HepG2 (cell line): Measurements from ENCODE around the gene GLIS2. TPM values are rescaled to one million over a fixed set of nuclear protein-coding genes. Genes with fewer than 3 reads are reported as not detected.
A peak's percentile ranks its signal among the peaks of the same experiment; 100 is the strongest.

Experiments used
- ATRX ChIP-seq: sonication (generic); formaldehyde crosslinking; IDR thresholded peaks from 2 replicates; pipeline ENCODE4 v1.4.0; 2020; ENCODE audit warnings: missing genetic modification reagents, borderline replicate concordance
- LCORL ChIP-seq, 2 experiments: fragments of 450-650 bp in 1 of 2; sonication (generic) in 1 of 2; formaldehyde crosslinking in 1 of 2; IDR thresholded peaks; 2 replicates each; pipeline versions ENCODE4 v1.5.0 to v1.6.1; 2017 to 2020; ENCODE audit warnings: antibody characterized with exemption in 1 of 2, missing genetic modification reagents in 1 of 2
- SP140L ChIP-seq: sonication (generic); formaldehyde crosslinking; IDR thresholded peaks from 2 replicates; pipeline ENCODE4 v1.4.0; 2020; ENCODE audit warnings: missing genetic modification reagents, borderline replicate concordance
- TAF15 ChIP-seq: fragments of 200-400 bp; formaldehyde crosslinking; IDR thresholded peaks from one replicate; pipeline ENCODE4 v1.6.1; 2018; ENCODE audit warnings: mild to moderate bottlenecking, low read depth, low read length; ENCODE audit not compliant: poor library complexity, severe bottlenecking
- ZMYM3 ChIP-seq: sonication (generic); formaldehyde crosslinking; IDR thresholded peaks from 2 replicates; pipeline ENCODE4 v1.5.1; 2020; ENCODE audit warnings: mild to moderate bottlenecking, missing genetic modification reagents
- ZNF749 ChIP-seq: sonication (generic); formaldehyde crosslinking; IDR thresholded peaks from 2 replicates; pipeline ENCODE4 v1.8.0; 2022; ENCODE audit warnings: mild to moderate bottlenecking, missing genetic modification reagents, moderate library complexity, borderline replicate concordance
- polyA plus RNA-seq, 8 experiments: library from polyadenylated mRNA; depleted of rRNA in 3 of 8; stranded (reverse) in 7 of 8; unstranded in 1 of 8; fragments of >200 nt; fragmentation: Illumina TruSeq in 4 of 8; extraction: Trizol in 4 of 8; gene quantifications; 2 replicates each; pipeline versions ENCODE4 v1.2.1 to v1.2.3, GENCODE V29; 2011 to 2016; ENCODE audit warnings: low read depth in 4 of 8, missing spikeins in 1 of 8, mixed read lengths in 1 of 8; ENCODE audit not compliant: insufficient read depth in 1 of 8
- total RNA-seq, 5 experiments: library from RNA; depleted of rRNA; stranded (reverse); fragments of >200 nt; fragmentation: Illumina TruSeq; extraction: Trizol; gene quantifications; 2 replicates each; pipeline ENCODE4 v1.2.3, GENCODE V29; 2016; ENCODE audit warnings: low read depth in 1 of 5
- TF ChIP-seq, protein P1 (sequence below): sonication (generic); formaldehyde crosslinking; IDR thresholded peaks from 2 replicates; pipeline ENCODE4 v1.4.0; 2020; ENCODE audit warnings: missing genetic modification reagents
- TF ChIP-seq, protein P2 (sequence below): sonication (generic); formaldehyde crosslinking; IDR thresholded peaks from 2 replicates; pipeline ENCODE4 v1.5.0; 2020; ENCODE audit warnings: mild to moderate bottlenecking, missing genetic modification reagents, borderline replicate concordance

Gene GLIS2
- total and polyA plus RNA-seq, 2 of the 13 experiments (the other 11 are each of a cell fraction or from before 2014, with no cell fraction given): 0.28 to 0.29 TPM

DNA sequence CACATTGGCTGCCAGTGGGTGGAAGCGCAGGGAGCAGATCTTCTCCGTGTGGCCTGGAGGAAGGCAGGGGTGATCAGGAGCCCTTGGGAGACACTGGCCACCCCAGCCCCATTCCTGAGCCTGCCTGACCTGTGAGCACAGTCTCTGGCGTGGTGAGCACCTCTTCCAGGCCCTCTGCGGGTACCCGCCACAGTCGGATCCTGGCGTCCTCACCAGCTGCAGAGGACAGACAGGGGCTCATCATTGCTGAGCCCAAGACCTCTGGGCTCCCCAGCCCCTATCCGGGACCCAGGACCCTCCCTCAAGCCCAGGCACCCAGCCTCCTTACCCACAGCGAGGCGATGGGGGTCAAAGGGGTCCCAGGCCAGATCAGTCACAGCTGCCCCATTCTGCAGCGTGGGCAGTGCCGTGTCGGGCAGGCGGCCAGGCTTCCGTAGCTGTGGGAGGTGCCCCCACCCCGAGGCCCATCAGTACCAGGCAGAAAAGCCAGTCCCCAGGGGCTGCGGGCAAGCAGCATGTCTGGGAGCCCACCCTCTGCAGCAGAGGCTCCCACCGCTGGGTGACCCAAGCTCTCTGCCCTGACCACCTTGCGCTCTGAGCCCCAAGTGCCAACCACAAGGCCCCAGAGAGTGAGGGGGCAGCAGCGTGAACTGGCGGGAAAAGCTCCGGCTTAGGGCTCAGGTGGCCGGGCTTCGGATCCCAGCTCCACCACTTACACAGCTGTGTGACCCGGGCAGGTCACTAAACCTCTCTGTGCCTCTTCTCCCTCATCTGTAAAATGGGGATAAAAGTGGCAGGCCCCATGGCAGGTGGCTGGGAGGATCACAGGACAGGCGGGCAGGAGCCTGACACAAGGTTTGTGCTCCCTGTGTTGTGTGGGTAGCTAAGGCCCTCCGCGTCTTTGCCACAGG, 45.4 kb downstream of the GLIS2 start (continued):
- TF ChIP-seq ZNF749 (CRISPR knock-in tag): no peak
- TF ChIP-seq, protein P1, sequence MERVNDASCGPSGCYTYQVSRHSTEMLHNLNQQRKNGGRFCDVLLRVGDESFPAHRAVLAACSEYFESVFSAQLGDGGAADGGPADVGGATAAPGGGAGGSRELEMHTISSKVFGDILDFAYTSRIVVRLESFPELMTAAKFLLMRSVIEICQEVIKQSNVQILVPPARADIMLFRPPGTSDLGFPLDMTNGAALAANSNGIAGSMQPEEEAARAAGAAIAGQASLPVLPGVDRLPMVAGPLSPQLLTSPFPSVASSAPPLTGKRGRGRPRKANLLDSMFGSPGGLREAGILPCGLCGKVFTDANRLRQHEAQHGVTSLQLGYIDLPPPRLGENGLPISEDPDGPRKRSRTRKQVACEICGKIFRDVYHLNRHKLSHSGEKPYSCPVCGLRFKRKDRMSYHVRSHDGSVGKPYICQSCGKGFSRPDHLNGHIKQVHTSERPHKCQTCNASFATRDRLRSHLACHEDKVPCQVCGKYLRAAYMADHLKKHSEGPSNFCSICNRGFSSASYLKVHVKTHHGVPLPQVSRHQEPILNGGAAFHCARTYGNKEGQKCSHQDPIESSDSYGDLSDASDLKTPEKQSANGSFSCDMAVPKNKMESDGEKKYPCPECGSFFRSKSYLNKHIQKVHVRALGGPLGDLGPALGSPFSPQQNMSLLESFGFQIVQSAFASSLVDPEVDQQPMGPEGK: no peak
- no peak for TF ChIP-seq LCORL (IDR thresholded peaks at IDR 0.05)
- no peak for TF ChIP-seq LCORL (CRISPR knock-in tag; IDR thresholded peaks at IDR 0.05)
- TF ChIP-seq, protein P2, sequence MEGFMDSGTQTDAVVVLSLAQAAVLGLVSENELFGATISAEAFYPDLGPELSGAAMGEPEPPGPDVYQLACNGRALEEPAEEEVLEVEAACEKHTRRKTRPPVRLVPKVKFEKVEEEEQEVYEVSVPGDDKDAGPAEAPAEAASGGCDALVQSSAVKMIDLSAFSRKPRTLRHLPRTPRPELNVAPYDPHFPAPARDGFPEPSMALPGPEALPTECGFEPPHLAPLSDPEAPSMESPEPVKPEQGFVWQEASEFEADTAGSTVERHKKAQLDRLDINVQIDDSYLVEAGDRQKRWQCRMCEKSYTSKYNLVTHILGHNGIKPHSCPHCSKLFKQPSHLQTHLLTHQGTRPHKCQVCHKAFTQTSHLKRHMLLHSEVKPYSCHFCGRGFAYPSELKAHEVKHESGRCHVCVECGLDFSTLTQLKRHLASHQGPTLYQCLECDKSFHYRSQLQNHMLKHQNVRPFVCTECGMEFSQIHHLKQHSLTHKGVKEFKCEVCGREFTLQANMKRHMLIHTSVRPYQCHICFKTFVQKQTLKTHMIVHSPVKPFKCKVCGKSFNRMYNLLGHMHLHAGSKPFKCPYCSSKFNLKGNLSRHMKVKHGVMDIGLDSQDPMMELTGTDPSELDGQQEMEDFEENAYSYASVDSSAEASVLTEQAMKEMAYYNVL: no peak
- TF ChIP-seq SP140L: no peak
- no peak for TF ChIP-seq TAF15
- no peak for TF ChIP-seq ATRX
- TF ChIP-seq ZMYM3 (CRISPR knock-in tag): 0 out of 2 replicates have a peak, but pooled peaks have one; percentile 36
